A549 treated with DMSO at 1 μM for 4 hours (cell line): ENCODE measurements around the gene TM9SF3. TPM values are rescaled to one million over a fixed set of nuclear protein-coding genes. Genes with fewer than 3 reads are reported as not detected.

Experiments used
- total RNA-seq: library from RNA; stranded (reverse); fragments of 200-300 nt; extraction: Qiagen RNA extraction; gene quantifications from 5 replicates; pipeline ENCODE4 v1.2.3, GENCODE V29; 2022; ENCODE audit warnings: low read depth

The TM9SF3 gene
- 57.8 to 122 TPM (median 92.9 TPM) in 5 replicates for total RNA-seq

DNA sequence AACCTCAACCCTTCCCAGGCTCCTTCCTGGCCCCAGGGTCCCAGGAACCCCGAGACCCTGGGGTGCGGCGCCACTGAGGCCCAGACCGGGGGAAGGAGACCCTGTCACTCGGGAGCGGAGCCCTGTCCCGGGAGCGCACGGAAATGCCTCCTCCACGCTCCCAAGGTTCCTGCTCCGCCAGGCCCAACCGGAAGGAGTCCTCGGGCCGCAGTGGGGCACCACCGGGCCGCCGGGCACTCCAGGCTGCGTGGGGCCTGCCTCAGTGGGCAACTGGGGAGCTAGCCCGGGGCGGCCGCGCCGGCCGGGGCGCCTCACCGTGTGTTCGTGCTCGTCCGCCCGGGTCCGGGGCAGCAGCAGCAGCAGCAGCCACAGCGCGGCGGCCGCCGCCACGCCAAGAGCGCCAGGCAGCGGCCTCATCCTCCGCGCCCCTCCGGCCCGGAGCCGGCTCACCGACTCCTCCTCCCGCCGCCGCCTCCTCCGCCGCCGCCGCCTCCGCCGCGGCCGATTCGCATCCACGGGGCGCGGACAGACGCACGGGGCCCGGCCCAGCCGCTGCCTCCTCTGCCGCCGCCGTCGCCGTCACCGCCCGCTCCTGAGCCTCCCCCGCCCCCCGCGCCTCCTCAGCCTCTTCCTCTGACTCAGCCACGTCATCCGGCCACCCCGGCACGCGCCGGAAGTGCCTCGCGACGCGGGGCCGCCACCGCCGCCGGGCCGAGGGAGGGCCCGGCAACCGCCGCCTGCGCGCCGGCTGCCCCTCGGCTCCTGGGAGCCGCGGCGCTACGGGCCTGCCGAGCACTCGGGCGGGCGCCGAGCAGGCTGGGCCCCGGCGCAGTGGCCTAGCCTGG is at the start of gene TM9SF3:
Gene TM9SF3 (minus strand): TSS at position 594 of the 845 bp plus-strand sequence. CDS start 177 bp downstream, at position 417.

DNA sequence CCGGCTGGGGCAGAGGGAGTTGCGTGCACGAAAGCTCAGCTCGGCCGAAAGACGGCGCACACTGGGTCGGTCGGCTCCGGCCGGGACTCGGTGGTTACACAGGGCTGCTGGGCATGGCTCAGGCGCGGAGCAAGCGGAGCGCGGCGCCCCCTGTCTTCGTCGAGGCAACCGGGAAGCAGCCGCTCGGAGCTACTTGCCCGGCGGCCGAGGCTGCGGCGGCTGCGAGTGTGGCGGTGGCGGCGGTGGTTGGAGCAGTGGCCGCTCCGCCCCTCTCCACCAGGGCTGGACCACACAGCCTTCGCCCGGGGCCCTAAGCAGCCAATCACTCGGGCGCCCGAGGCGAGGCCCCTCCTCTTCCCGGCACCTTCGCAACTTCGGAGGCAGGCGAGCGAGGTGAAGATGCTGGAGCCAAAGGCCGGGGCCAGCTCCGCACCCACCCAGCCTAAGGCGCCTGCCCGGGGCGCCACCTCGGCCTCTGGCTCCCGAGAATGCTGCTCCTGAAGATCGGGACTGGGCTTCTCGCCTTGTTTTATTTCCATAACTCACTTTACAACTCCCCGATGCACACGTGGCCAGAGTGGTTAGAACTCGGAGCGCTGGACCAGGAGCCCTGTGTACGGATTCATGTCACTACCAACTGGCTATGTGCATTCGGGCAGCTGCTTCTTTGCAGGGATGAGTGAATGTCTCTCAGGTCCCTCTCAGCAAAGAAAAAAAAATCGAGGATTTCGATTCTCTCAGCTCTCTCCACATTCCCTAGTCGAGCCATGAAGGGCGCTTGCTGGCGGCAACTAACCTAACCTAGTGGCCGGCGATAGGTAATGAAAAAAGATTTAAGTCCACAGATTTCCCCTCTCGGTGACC is 72.9 kb downstream of the TM9SF3 start, which contains the start of gene TLL2:
Gene TLL2 (minus strand): TSS at position 229 of the 864 bp plus-strand sequence. CDS start 241 bp downstream, outside the sequence.

Other genes with a start within 250 kb of the TM9SF3 start
- not detected in 5 replicates for gene OPALIN, start 228.0 kb downstream of the TM9SF3 start, total RNA-seq
- gene TLL2, start 73.1 kb downstream of the TM9SF3 start, total RNA-seq, result 0.08 to 0.14 TPM (median 0.10 TPM) in 5 replicates
- gene PIK3AP1, start 133.5 kb upstream of the TM9SF3 start, total RNA-seq, result 0.62 to 0.92 TPM (median 0.71 TPM) in 5 replicates
- 7.5 to 10.6 TPM (median 9.4 TPM) in 5 replicates for gene LCOR, start 245.3 kb upstream of the TM9SF3 start, total RNA-seq